ENCODE results near the gene SPOCK1. TPM values are rescaled to one million over a fixed set of nuclear protein-coding genes. Genes with fewer than 3 reads are reported as not detected.

The SPOCK1 gene
- total and polyA plus RNA-seq, 9 of the 15 experiments (the other 6 are each of a cell fraction or from before 2014, with no cell fraction given): 0.01 to 0.35 (median 0.04) TPM; not detected in 6

GRCh38 chr5:137176126-137176525 lies 323.0 kb downstream of the SPOCK1 start (continued):
- TF ChIP-seq CHD7 (IDR thresholded peaks at IDR 0.05; ENCODE audit: low read depth, low read length) (no peak), ZBTB49 (CRISPR knock-in tag; IDR thresholded peaks at IDR 0.05; ENCODE audit: borderline replicate concordance) (no peak)
